GM12878 (cell line): ENCODE data around the gene TLR5. TPM values are rescaled to one million over a fixed set of nuclear protein-coding genes. Genes with fewer than 3 reads are reported as not detected.

ENCODE experiments used
- ATAC-seq: fragments of 200-7000 bp; cut with Tn5 transposase; 3 replicates; pipeline ENCODE4 v1.9.1; 2020; ENCODE audit warnings: mild to moderate bottlenecking, moderate library complexity
- BruUV-seq: library from RNA; stranded (reverse); fragments of 400-500 nt; replicated peaks from 2 replicates; lab custom pipeline; 2021; lab: Mats Ljungman, UMichigan
- CTCF ChIA-PET: fragments of 300-600 bp; sonication (Branson Sonifier 250); formaldehyde crosslinking; extraction: SDS; loops from one replicate; lab custom pipeline; 2021; ENCODE audit warnings: inconsistent platforms; lab: Yijun Ruan, JAX
- POLR2A ChIA-PET: fragments of 350-600 bp; formaldehyde crosslinking; extraction: SDS; loops from one replicate; lab custom pipeline; 2021; ENCODE audit warnings: inconsistent platforms; lab: Charles Lee
- RAD21 ChIA-PET: fragments of 300-600 bp; sonication (Branson Sonifier 250); formaldehyde crosslinking; loops from one replicate; lab custom pipeline; 2023; ENCODE audit warnings: antibody characterized with exemption; ENCODE audit not compliant: unreplicated experiment; lab: Charles Lee
- SMC1A ChIA-PET: fragments of 300-600 bp; sonication (Branson Sonifier 250); formaldehyde crosslinking; loops from one replicate; lab custom pipeline; 2023; ENCODE audit not compliant: unreplicated experiment, uncharacterized antibody; lab: Charles Lee
- DNase-seq: peaks from one replicate; pipeline ENCODE4 v3.0.0-alpha.2; 2011; ENCODE audit warnings: low read depth, low spot score
- FAIRE-seq: peaks from 3 replicates; lab custom pipeline; 2011; peaks lifted over from hg19 to GRCh38; lab: Jason Lieb, UNC
- H2AFZ ChIP-seq: 2 replicates; pipeline ENCODE4 v1.6.0; 2011; ENCODE audit warnings: low read depth, low read length, control low read depth; ENCODE audit not compliant: control insufficient read depth
- H3K27ac ChIP-seq: 2 replicates; pipeline ENCODE4 v1.5.1; 2011; ENCODE audit warnings: control low read depth; ENCODE audit not compliant: control insufficient read depth, insufficient read depth
- H3K27me3 ChIP-seq, 2 experiments: replicated peaks in 1 of 2; 2 replicates each; pipeline versions ENCODE4 v1.6.0 to v1.6.1; 2011; ENCODE audit warnings: low read length in 1 of 2; ENCODE audit not compliant: control insufficient read depth in 2 of 2, insufficient read depth in 2 of 2
- H3K36me3 ChIP-seq, 2 experiments: 2 replicates each; pipeline ENCODE4 v1.5.1; 2011; ENCODE audit warnings: low read length in 1 of 2; ENCODE audit not compliant: control insufficient read depth in 2 of 2, insufficient read depth in 2 of 2
- H3K4me1 ChIP-seq: 2 replicates; pipeline ENCODE4 v1.6.1; 2011; ENCODE audit warnings: mild to moderate bottlenecking, low read length, moderate library complexity, mixed read lengths; ENCODE audit not compliant: control insufficient read depth, insufficient read depth
- H3K4me2 ChIP-seq: 2 replicates; pipeline ENCODE4 v1.6.0; 2011; ENCODE audit warnings: control low read depth; ENCODE audit not compliant: control insufficient read depth, insufficient read depth
- H3K4me3 ChIP-seq: fragments of 200-600 bp; sonication (generic); 2 replicates; pipeline ENCODE4 v1.5.1; 2016
- H3K79me2 ChIP-seq: 2 replicates; pipeline ENCODE4 v1.6.0; 2011; ENCODE audit warnings: low read length; ENCODE audit not compliant: control insufficient read depth, insufficient read depth
- H3K9ac ChIP-seq: 2 replicates; pipeline ENCODE4 v1.8.0; 2011; ENCODE audit warnings: low read length, control low read depth, mixed read lengths; ENCODE audit not compliant: control insufficient read depth, insufficient read depth
- H3K9me3 ChIP-seq: replicated peaks from 3 replicates; pipeline ENCODE4 v1.5.1; 2011; ENCODE audit warnings: mild to moderate bottlenecking, low read length; ENCODE audit not compliant: control insufficient read depth, insufficient read depth
- H4K20me1 ChIP-seq: 2 replicates; pipeline ENCODE4 v1.6.0; 2011; ENCODE audit not compliant: control insufficient read depth, insufficient read depth
- BRCA1 ChIP-seq: IDR thresholded peaks from 2 replicates; pipeline ENCODE4 v1.6.1; 2011; ENCODE audit warnings: low read depth, low read length, improper control_type of control experiment
- MAX ChIP-seq: IDR thresholded peaks from 2 replicates; pipeline ENCODE4 v1.6.1; 2012; ENCODE audit warnings: low read depth, low read length, improper control_type of control experiment
- MXI1 ChIP-seq: fragments of 150-350 bp; IDR thresholded peaks from 2 replicates; pipeline ENCODE4 v1.6.1; 2011; ENCODE audit warnings: low read depth, mild to moderate bottlenecking, inconsistent platforms, low read length, improper control_type of control experiment
- NRF1 ChIP-seq: conservative IDR thresholded peaks from 2 replicates; pipeline ENCODE4 v1.6.1; 2011; ENCODE audit warnings: mild to moderate bottlenecking, low read depth, low read length, improper control_type of control experiment
- PAX5 ChIP-seq: IDR thresholded peaks from 2 replicates; pipeline ENCODE4 v1.6.1; 2011; ENCODE audit warnings: low read depth, low read length, borderline replicate concordance
- POLR2AphosphoS2 ChIP-seq: IDR thresholded peaks from 2 replicates; pipeline ENCODE4 v1.6.1; 2011; ENCODE audit warnings: low read depth, mild to moderate bottlenecking, low read length, improper control_type of control experiment, moderate library complexity
- SMAD5 ChIP-seq: IDR thresholded peaks from 2 replicates; pipeline ENCODE4 v1.6.1; 2016; ENCODE audit warnings: antibody characterized with exemption, low read depth
- SUPT20H ChIP-seq: IDR thresholded peaks from 2 replicates; pipeline ENCODE4 v1.6.1; 2011; ENCODE audit warnings: low read depth, mild to moderate bottlenecking, low read length, moderate library complexity, borderline replicate concordance; ENCODE audit not compliant: control insufficient read depth
- YBX1 ChIP-seq: fragments of 450-650 bp; IDR thresholded peaks from 2 replicates; pipeline ENCODE4 v1.6.1; 2016; ENCODE audit warnings: antibody characterized with exemption
- ZSCAN29 ChIP-seq: fragments of 450-650 bp; IDR thresholded peaks from 2 replicates; pipeline ENCODE4 v1.6.1; 2017; ENCODE audit warnings: mild to moderate bottlenecking, moderate library complexity
- WGBS: methylation state at CpG from one replicate; pipeline ENCODE4 v1.1.6; 2016; ENCODE audit warnings: low lambda C conversion rate; ENCODE audit not compliant: insufficient replicate concordance, insufficient coverage; ENCODE audit errors: missing lambda C conversion rate; 5-methylcytosine and 5-hydroxymethylcytosine counted together
- in situ Hi-C: fragments of 300-500 bp; cut with MboI; formaldehyde crosslinking; loops from 9 replicates; pipeline ENCODE4 v1.14.3; 2018; ENCODE audit warnings: mixed read lengths
- intact Hi-C: fragments of 100-400 bp; cut with micrococcal nuclease; formaldehyde crosslinking; loops from one replicate; pipeline ENCODE4 v1.14.2; 2022; ENCODE audit not compliant: unreplicated experiment
- polyA plus RNA-seq, 11 experiments: library from polyadenylated mRNA; depleted of rRNA in 4 of 11; unstranded in 6 of 11; stranded (reverse) in 5 of 11; fragments of >200 nt; fragmentation: Nextera tagmentation in 4 of 11; fragmentation: Illumina TruSeq in 1 of 11; extraction: Ambion mirVana in 4 of 11; extraction: Trizol in 1 of 11; gene quantifications; 1 replicate in 1 of 11; 2 replicates in 10 of 11; pipeline versions ENCODE4 v1.2.1 to v1.2.3, GENCODE V29; 2011 to 2016; ENCODE audit warnings: inconsistent platforms in 2 of 11, missing spikeins in 2 of 11, low read depth in 1 of 11
- total RNA-seq, 4 experiments: library from RNA; depleted of rRNA in 3 of 4; stranded (reverse); fragments of >200 nt in 3 of 4; fragmentation: Illumina TruSeq in 1 of 4; extraction: Trizol in 1 of 4; gene quantifications; 2 replicates each; pipeline versions ENCODE4 v1.2.1 to v1.2.3, GENCODE V29; 2013 to 2021

Gene TLR5
- total and polyA plus RNA-seq, 10 of the 15 experiments (the other 5 are each of a cell fraction or from before 2014, with no cell fraction given): 0.34 to 5.3 (median 0.79) TPM

GRCh38 chr1:223083831-223084230 is 59.2 kb downstream of the TLR5 start:
- no peak overlapping the region for H3K9ac ChIP-seq
- H4K20me1 ChIP-seq: no peaks in the 10 kb centered on the region
- H3K27ac ChIP-seq: no peak overlapping the region
- 65% methylated on average over 15 of the region's 15 CpGs for WGBS
- in situ Hi-C loops: loop anchor here (10.0 kb wide), 2 partner anchors 349 to 429 kb away; partner anchors contain the start of gene FAM177B
- no peaks in the 10 kb centered on the region for H3K4me1 ChIP-seq
- POLR2A ChIA-PET: no interaction called here
- TF ChIP-seq MXI1: no peak
- TF ChIP-seq YBX1: no peak
- no peak for TF ChIP-seq POLR2AphosphoS2
- no peak for TF ChIP-seq ZSCAN29
- no peak for TF ChIP-seq SUPT20H
- TF ChIP-seq BRCA1: no peak
- TF ChIP-seq PAX5: no peak
- no peak for TF ChIP-seq MAX
- TF ChIP-seq SMAD5: no peak
- TF ChIP-seq NRF1: no peak
- TF ChIP-seq, all 136 proteins: peak for 0
- Histone ChIP-seq H3K4me3 (no peak overlapping the region), H3K4me2 (no peak overlapping the region), H3K27me3 (no peaks in the 10 kb centered on the region), H3K9me3 (no peaks in the 10 kb centered on the region), H3K36me3 (no peaks in the 10 kb centered on the region), H2AFZ (no peak overlapping the region), H3K79me2 (no peaks in the 10 kb centered on the region)
- DNase-seq (no peak), ATAC-seq (no peak), FAIRE-seq (no peak)
- BruUV-seq: no TSS peak
- ChIA-PET SMC1A (no interaction called here), CTCF (interaction anchor here (0.6 kb wide), 1 partner anchor 40 kb away, joined by 3 read pairs; no protein-coding TSS in a partner anchor), RAD21 (no interaction called here)
- intact Hi-C loops: loop anchor here (5.0 kb wide), 3 partner anchors 158 to 452 kb away; no protein-coding TSS in a partner anchor
